Measurements from ENCODE around the gene PTK7.
"Not testable (repeated sequence)": the region's sequence is repeated elsewhere in the genome, so short reads cannot be mapped to it uniquely, and the experiment has no call there.

GRCh38 chr6:43041475-43041874, 34.6 kb upstream of the PTK7 start:
- not testable (repeated sequence) for TF ChIP-seq CTCF, EP300, POLR2A (IDR thresholded peaks at IDR 0.05)
